HCT116 (cell line): Measurements from ENCODE around the gene MAPK14. TPM values are rescaled to one million over a fixed set of nuclear protein-coding genes. Genes with fewer than 3 reads are reported as not detected.

Experiments
- ATAC-seq: fragments of 200-7000 bp; cut with Tn5 transposase; 2 replicates; pipeline ENCODE4 v1.9.1; 2020; ENCODE audit warnings: mild to moderate bottlenecking, moderate library complexity
- BruUV-seq: library from RNA; stranded (reverse); fragments of 400-500 nt; replicated peaks from 2 replicates; lab custom pipeline; 2021; lab: Mats Ljungman, UMichigan
- CTCF ChIA-PET: fragments of 300-600 bp; sonication (Branson Sonifier 250); formaldehyde crosslinking; loops from one replicate; lab custom pipeline; 2021; ENCODE audit warnings: antibody characterized with exemption; lab: Charles Lee
- POLR2A ChIA-PET: fragments of 300-600, 350-600 bp; sonication (Branson Sonifier 250); formaldehyde crosslinking; loops from one replicate; lab custom pipeline; 2021; ENCODE audit warnings: antibody characterized with exemption; lab: Charles Lee
- RAD21 ChIA-PET, 2 experiments: fragments of 300-600 bp; sonication (Branson Sonifier 250); formaldehyde crosslinking; loops; one replicate each; lab custom pipeline; 2023; ENCODE audit warnings: low total read pairs in 2 of 2; ENCODE audit not compliant: uncharacterized antibody in 2 of 2, unreplicated experiment in 2 of 2, low non-redundant PET in 1 of 2; lab: Charles Lee
- DNase-seq: peaks from one replicate; pipeline ENCODE4 v3.0.0-alpha.2; 2010; ENCODE audit warnings: low read depth, low spot score
- H2AFZ ChIP-seq: fragments of 200-600 bp; shearing (Covaris generic), sonication (generic); 2 replicates; pipeline ENCODE4 v1.6.1; 2017; ENCODE audit warnings: low read depth, mixed run types, mixed read lengths, antibody characterized with exemption, low read length; ENCODE audit not compliant: poor library complexity, severe bottlenecking
- H3K27ac ChIP-seq: 2 replicates; pipeline ENCODE4 v1.5.1; 2012; ENCODE audit warnings: low read depth, low read length
- H3K27me3 ChIP-seq: fragments of 200-600 bp; sonication (generic); 2 replicates; pipeline ENCODE4 v1.6.1; 2016; ENCODE audit warnings: mixed run types, low read length, mixed read lengths; ENCODE audit not compliant: insufficient read depth
- H3K36me3 ChIP-seq, 2 experiments: fragments of 200-500 bp in 1 of 2; fragments of 200-600 bp in 1 of 2; sonication (Bioruptor generic) in 1 of 2; sonication (generic) in 1 of 2; 2 replicates each; pipeline versions ENCODE4 v1.5.1 to v1.6.1; 2014 to 2016; ENCODE audit warnings: low read length in 2 of 2, inconsistent platforms in 1 of 2, mixed read lengths in 1 of 2, mixed run types in 1 of 2; ENCODE audit not compliant: insufficient read depth in 2 of 2, control insufficient read depth in 1 of 2
- H3K4me1 ChIP-seq, 2 experiments: fragments of 200-600 bp in 1 of 2; sonication (generic) in 1 of 2; 2 replicates each; pipeline versions ENCODE4 v1.5.1 to v1.6.1; 2012 to 2017; ENCODE audit warnings: low read length in 2 of 2, inconsistent platforms in 1 of 2, mild to moderate bottlenecking in 1 of 2, mixed read lengths in 1 of 2, mixed run types in 1 of 2, moderate library complexity in 1 of 2; ENCODE audit not compliant: insufficient read depth in 2 of 2, control insufficient read depth in 1 of 2
- H3K4me2 ChIP-seq: fragments of 200-600 bp; sonication (generic); 2 replicates; pipeline ENCODE4 v1.6.1; 2017; ENCODE audit warnings: mixed run types, low read length, mixed read lengths
- H3K4me3 ChIP-seq, 2 experiments: fragments of 200-600 bp in 1 of 2; sonication (generic) in 1 of 2; replicated peaks in 1 of 2; 2 replicates each; pipeline ENCODE4 v1.5.1; 2011 to 2016; ENCODE audit warnings: low read length in 2 of 2, control low read depth in 1 of 2, low read depth in 1 of 2, mild to moderate bottlenecking in 1 of 2, mixed read lengths in 1 of 2, mixed run types in 1 of 2
- H3K79me2 ChIP-seq: fragments of 200-600 bp; sonication (generic); 2 replicates; pipeline ENCODE4 v1.6.1; 2017; ENCODE audit warnings: mild to moderate bottlenecking, mixed run types, low read length, moderate library complexity, mixed read lengths; ENCODE audit not compliant: insufficient read depth
- H3K9ac ChIP-seq: fragments of 200-600 bp; sonication (generic); 2 replicates; pipeline ENCODE4 v1.6.1; 2016; ENCODE audit warnings: low read length, mixed read lengths
- H3K9me2 ChIP-seq: fragments of 200-600 bp; sonication (generic), shearing (Covaris generic); 2 replicates; pipeline ENCODE4 v1.6.1; 2017; ENCODE audit warnings: mixed run types, mild to moderate bottlenecking, moderate library complexity; ENCODE audit not compliant: insufficient read depth
- H3K9me3 ChIP-seq, 2 experiments: fragments of 200-500 bp in 1 of 2; fragments of 200-600 bp in 1 of 2; sonication (Bioruptor generic) in 1 of 2; sonication (generic) in 1 of 2; 2 replicates each; pipeline ENCODE4 v1.6.1; 2014 to 2017; ENCODE audit warnings: low read length in 2 of 2, mixed read lengths in 2 of 2, inconsistent platforms in 1 of 2, low read depth in 1 of 2, mild to moderate bottlenecking in 1 of 2, mixed run types in 1 of 2, moderate library complexity in 1 of 2; ENCODE audit not compliant: control insufficient read depth in 1 of 2, insufficient read depth in 1 of 2
- H4K20me1 ChIP-seq: fragments of 200-600 bp; sonication (generic), shearing (Covaris generic); 2 replicates; pipeline ENCODE4 v1.6.1; 2017; ENCODE audit warnings: mixed run types, mild to moderate bottlenecking, moderate library complexity; ENCODE audit not compliant: insufficient read depth
- CBX3 ChIP-seq: IDR thresholded peaks from 2 replicates; pipeline ENCODE4 v1.6.1; 2012; ENCODE audit warnings: low read depth
- CEBPB ChIP-seq: IDR thresholded peaks from 2 replicates; pipeline ENCODE4 v1.6.1; 2012; ENCODE audit warnings: low read depth
- CTCF ChIP-seq, 3 experiments: fragments of 200-600 bp in 1 of 3; sonication (generic) in 1 of 3; IDR thresholded peaks in 2 of 3; conservative IDR thresholded peaks in 1 of 3; 2 replicates each; pipeline ENCODE4 v1.5.1; 2012 to 2017; ENCODE audit warnings: low read depth in 2 of 3, low read length in 2 of 3, antibody characterized with exemption in 1 of 3, borderline replicate concordance in 1 of 3, control low read depth in 1 of 3, mild to moderate bottlenecking in 1 of 3, mixed read lengths in 1 of 3, mixed run types in 1 of 3, moderate library complexity in 1 of 3; ENCODE audit not compliant: insufficient read depth in 1 of 3
- EGR1 ChIP-seq: IDR thresholded peaks from 2 replicates; pipeline ENCODE4 v1.6.1; 2012; ENCODE audit warnings: low read depth
- ELF1 ChIP-seq: IDR thresholded peaks from 2 replicates; pipeline ENCODE4 v1.6.1; 2012; ENCODE audit warnings: low read depth, borderline replicate concordance
- EZH2 ChIP-seq: fragments of 200-600 bp; sonication (generic); IDR thresholded peaks from 2 replicates; pipeline ENCODE4 v1.6.1; 2017; ENCODE audit warnings: antibody characterized with exemption, mixed run types
- EZH2phosphoT487 ChIP-seq: fragments of 200-600 bp; IDR thresholded peaks from 2 replicates; pipeline ENCODE4 v1.6.1; 2018; ENCODE audit warnings: antibody characterized with exemption, borderline replicate concordance
- FOSL1 ChIP-seq: IDR thresholded peaks from 2 replicates; pipeline ENCODE4 v1.6.1; 2012; ENCODE audit warnings: low read depth
- MAX ChIP-seq: IDR thresholded peaks from 2 replicates; pipeline ENCODE4 v1.6.1; 2012
- POLR2A ChIP-seq: IDR thresholded peaks from 2 replicates; pipeline ENCODE4 v1.7.0; 2011; ENCODE audit warnings: borderline replicate concordance; ENCODE audit not compliant: insufficient read depth, insufficient read length; ENCODE audit errors: extremely low read depth
- POLR2AphosphoS5 ChIP-seq: IDR thresholded peaks from 2 replicates; pipeline ENCODE4 v1.6.1; 2011; ENCODE audit warnings: mild to moderate bottlenecking, low read depth, low read length, moderate library complexity
- RAD21 ChIP-seq: IDR thresholded peaks from 2 replicates; pipeline ENCODE4 v1.6.1; 2012; ENCODE audit warnings: low read depth, mild to moderate bottlenecking
- SIN3A ChIP-seq: IDR thresholded peaks from 2 replicates; pipeline ENCODE4 v1.6.1; 2012; ENCODE audit warnings: low read depth
- SP1 ChIP-seq: IDR thresholded peaks from 2 replicates; pipeline ENCODE4 v1.6.1; 2012; ENCODE audit warnings: low read depth
- TCF7L2 ChIP-seq: IDR thresholded peaks from 2 replicates; pipeline ENCODE4 v1.7.0; 2011; ENCODE audit warnings: borderline replicate concordance, inconsistent platforms; ENCODE audit not compliant: insufficient read depth, insufficient read length; ENCODE audit errors: extremely low read depth
- YY1 ChIP-seq: IDR thresholded peaks from 2 replicates; pipeline ENCODE4 v1.6.1; 2011; ENCODE audit warnings: low read length, low read depth, moderate library complexity, mild to moderate bottlenecking; ENCODE audit not compliant: insufficient replicate concordance; ENCODE audit errors: extremely low read depth
- ZBTB33 ChIP-seq: IDR thresholded peaks from 2 replicates; pipeline ENCODE4 v1.6.1; 2011; ENCODE audit warnings: mild to moderate bottlenecking, low read length, moderate library complexity; ENCODE audit not compliant: insufficient replicate concordance; ENCODE audit errors: extremely low read depth
- ZFX ChIP-seq: fragments of 450-650 bp; IDR thresholded peaks from 2 replicates; pipeline ENCODE4 v1.6.1; 2017
- intact Hi-C: fragments of 100-400 bp; cut with micrococcal nuclease; formaldehyde crosslinking; loops from 2 replicates; pipeline ENCODE4 v1.10.0; 2022
- total RNA-seq: library from RNA; stranded (reverse); gene quantifications from one replicate; pipeline ENCODE4 v1.2.1, GENCODE V29; 2021; ENCODE audit not compliant: unreplicated experiment
- TF ChIP-seq, protein P1 (sequence below): IDR thresholded peaks from 2 replicates; pipeline ENCODE4 v1.6.1; 2012

MAPK14 gene
- total RNA-seq, 1 experiment from 2014 or later = 34.2 TPM

GRCh38 chr6:36054956-36055355 is 27.3 kb downstream of the MAPK14 start:
- peaks cover 0 to 4% of the 10 kb centered on the region in 2 experiments; a peak in 1 of 4 replicates for H3K4me1 ChIP-seq
- no peaks in the 10 kb centered on the region for H3K9me3 ChIP-seq
- H3K4me3 ChIP-seq = no peak overlapping the region
- ATAC-seq (no peak), DNase-seq (no peak)
- H3K27ac ChIP-seq = no peak overlapping the region
- H3K79me2 ChIP-seq = peaks cover 27% of the 10 kb centered on the region
- no peaks in the 10 kb centered on the region for H3K27me3 ChIP-seq
- CTCF ChIA-PET = no interaction called here
- POLR2A ChIA-PET = no interaction called here
- intact Hi-C loops = no loop called here
- no TSS peak for BruUV-seq
- no peaks in the 10 kb centered on the region for H4K20me1 ChIP-seq
- H3K4me2 ChIP-seq = no peak overlapping the region
- no peaks in the 10 kb centered on the region for H3K9me2 ChIP-seq
- TF ChIP-seq ZBTB33 = no peak
- no peak for TF ChIP-seq FOSL1
- no peak for TF ChIP-seq MAX
- TF ChIP-seq EZH2 = no peak
- no peak for TF ChIP-seq EGR1
- no peak for TF ChIP-seq YY1
- no peak for TF ChIP-seq TCF7L2
- TF ChIP-seq CTCF (IDR thresholded peaks at IDR 0.05 in 2 of 3, conservative IDR thresholded peaks at IDR 0.05 in 1 of 3; ENCODE audit: borderline replicate concordance in 1 of 3, insufficient read depth in 1 of 3, low read depth in 2 of 3, low read length in 2 of 3) = no peak
- no peak for TF ChIP-seq EZH2phosphoT487
- no peak for TF ChIP-seq SIN3A
- TF ChIP-seq RAD21 = no peak
- TF ChIP-seq POLR2AphosphoS5 = no peak
- no peak for TF ChIP-seq ELF1
- TF ChIP-seq SP1 = no peak
- TF ChIP-seq CBX3 = no peak
- TF ChIP-seq, protein P1, sequence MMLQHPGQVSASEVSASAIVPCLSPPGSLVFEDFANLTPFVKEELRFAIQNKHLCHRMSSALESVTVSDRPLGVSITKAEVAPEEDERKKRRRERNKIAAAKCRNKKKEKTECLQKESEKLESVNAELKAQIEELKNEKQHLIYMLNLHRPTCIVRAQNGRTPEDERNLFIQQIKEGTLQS = no peak
- no peak for TF ChIP-seq POLR2A
- TF ChIP-seq ZFX = no peak
- no peak for TF ChIP-seq CEBPB
- H3K36me3 ChIP-seq = 0 out of 4 replicates have a peak, but pooled peaks cover 2 to 5% of the 10 kb centered on the region in 2 experiments
- RAD21 ChIA-PET = no interaction called here
- H2AFZ ChIP-seq = no peak overlapping the region
- H3K9ac ChIP-seq = no peak overlapping the region
